Measurements from ENCODE around the gene TRERF1.

TRERF1 gene

GRCh38 chr6:42279144-42279781, 172.5 kb downstream of the TRERF1 start:
- DNase-seq (ENCODE audit: low spot score): no peak
- no peak for TF ChIP-seq CTCF (IDR thresholded peaks at IDR 0.05; ENCODE audit: extremely low read depth, missing control alignments)

DNA sequence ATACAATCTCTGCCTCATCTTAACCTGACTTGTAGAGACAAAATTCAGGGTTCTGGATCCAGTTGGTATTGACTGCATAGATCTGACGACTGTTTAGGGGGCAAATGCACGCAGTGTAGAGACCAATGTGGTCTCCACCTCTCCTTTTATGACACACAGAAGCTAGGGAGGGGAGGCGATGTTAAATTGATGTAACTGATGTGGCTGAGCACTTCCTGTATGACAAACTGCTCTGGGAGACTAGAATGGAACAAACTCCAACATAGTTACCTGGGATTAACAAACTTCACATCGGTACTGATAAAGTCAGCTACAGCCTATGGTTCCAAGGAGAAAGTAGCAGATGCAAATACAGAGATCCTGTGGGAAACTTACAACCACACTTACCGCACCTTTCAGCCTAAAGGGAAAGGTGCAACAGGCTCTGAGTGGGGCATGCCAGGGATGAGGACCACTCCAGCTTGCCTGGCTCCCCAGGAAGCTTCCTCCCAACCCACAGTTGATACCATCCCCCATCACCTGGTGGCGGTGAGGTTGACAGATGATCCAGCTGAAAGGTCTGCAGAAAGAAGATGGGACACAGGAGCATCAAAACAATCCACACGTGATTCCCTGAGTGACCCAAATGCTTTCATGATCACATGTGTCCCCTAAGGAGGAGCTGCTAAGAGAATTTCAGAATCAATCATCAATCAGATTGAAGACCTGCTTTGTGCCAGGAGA, 173.4 kb downstream of the TRERF1 start:
- no peak for TF ChIP-seq CTCF (IDR thresholded peaks at IDR 0.05; ENCODE audit: extremely low read depth, missing control alignments)
- DNase-seq (ENCODE audit: low spot score): no peak

DNA sequence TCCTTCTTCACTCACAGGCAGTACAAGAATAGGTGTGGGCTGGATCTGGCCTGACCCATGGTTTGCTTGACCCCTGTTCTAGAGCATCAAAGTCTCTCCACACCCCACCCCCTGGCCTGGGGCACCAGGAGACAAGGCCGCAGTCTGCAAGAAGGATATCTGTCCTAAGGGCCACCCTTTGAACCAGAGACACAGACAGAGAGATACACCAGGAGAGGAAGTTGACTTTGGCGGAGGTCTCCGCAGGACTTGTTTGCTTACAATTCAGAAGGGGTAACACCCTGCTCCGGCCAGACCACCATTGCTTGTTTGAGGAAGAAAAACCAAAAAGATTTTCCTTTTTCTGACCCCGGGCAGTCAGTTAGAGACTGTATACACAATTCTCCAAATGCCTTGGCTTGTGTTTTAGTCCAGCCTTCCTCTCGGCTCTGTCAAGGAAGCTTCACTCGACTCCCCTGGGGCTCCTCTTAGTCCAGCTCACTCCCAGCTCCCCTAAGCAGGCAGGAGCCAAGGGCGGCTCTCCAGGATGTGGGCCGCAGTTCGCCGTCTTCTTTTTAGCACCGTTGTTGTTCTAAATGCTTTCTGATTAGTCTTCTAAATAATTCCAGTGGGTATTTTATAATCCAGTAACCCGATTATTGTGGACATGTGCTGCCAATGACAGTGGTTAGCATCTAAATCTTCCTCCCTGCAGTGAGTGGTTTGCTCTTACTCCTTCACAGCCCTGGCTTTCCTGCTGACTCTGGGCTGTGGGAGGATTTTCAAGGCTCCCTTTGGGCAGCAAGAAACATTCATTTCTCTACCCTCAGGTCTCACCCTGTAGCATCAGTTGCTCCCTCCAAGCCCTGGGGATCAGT, 175.5 kb downstream of the TRERF1 start:
- DNase-seq (ENCODE audit: low spot score): no peak
- no peak for TF ChIP-seq CTCF (IDR thresholded peaks at IDR 0.05; ENCODE audit: extremely low read depth, missing control alignments)

- DNase-seq (ENCODE audit: low spot score): no peak
- no peak for TF ChIP-seq CTCF (IDR thresholded peaks at IDR 0.05; ENCODE audit: extremely low read depth, missing control alignments)
Measured at GRCh38 chr6:42275376-42276033, 176.2 kb downstream of the TRERF1 start.

- no peak for DNase-seq (ENCODE audit: low spot score)
- no peak for TF ChIP-seq CTCF (IDR thresholded peaks at IDR 0.05; ENCODE audit: extremely low read depth, missing control alignments)
Measured at GRCh38 chr6:42274898-42275297, 176.8 kb downstream of the TRERF1 start.

- DNase-seq (ENCODE audit: low spot score): no peak
- TF ChIP-seq CTCF (IDR thresholded peaks at IDR 0.05; ENCODE audit: extremely low read depth, missing control alignments): no peak
Measured at GRCh38 chr6:42271834-42272805, 179.6 kb downstream of the TRERF1 start.
